PC-3 (cell line): ENCODE data around the gene ROR1.

Experiments used
- EZH2 ChIP-seq: fragments of 300-600 bp; sonication (generic); IDR thresholded peaks from one replicate; pipeline ENCODE4 v1.6.1; 2017; ENCODE audit warnings: antibody characterized with exemption, mild to moderate bottlenecking, low read length; ENCODE audit not compliant: unreplicated experiment
- EZH2phosphoT487 ChIP-seq: fragments of 300-600 bp; sonication (generic); IDR thresholded peaks from 2 replicates; pipeline ENCODE4 v1.6.1; 2018; ENCODE audit warnings: mild to moderate bottlenecking, antibody characterized with exemption, low read length, borderline replicate concordance
- TF ChIP-seq, protein P1 (sequence below): fragments of 300-600 bp; sonication (generic); conservative IDR thresholded peaks from 2 replicates; pipeline ENCODE4 v1.5.1; 2017; ENCODE audit warnings: antibody characterized with exemption, low read depth, mild to moderate bottlenecking, low read length

DNA sequence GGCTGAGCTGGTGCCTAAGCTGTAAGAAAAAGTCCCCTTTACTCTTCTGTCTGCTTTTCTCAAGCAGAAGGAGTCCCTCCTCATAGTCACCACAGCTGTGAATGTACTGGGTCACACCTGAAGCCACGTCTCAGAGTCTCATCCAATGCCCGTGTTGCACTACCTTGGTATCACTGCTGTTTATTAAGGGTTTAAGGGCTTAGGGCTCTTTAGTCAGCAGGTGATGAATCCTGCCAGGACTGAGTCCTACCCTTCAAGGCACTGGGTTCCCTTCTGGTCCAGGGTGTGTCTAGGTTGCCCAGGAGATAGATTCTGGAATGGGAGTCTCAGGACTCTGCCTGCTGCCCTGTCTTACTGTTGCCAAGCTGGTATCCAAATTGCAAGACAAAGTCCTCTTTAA lies 33.4 kb upstream of the ROR1 start:
- TF ChIP-seq EZH2phosphoT487 (no peak), EZH2 (no peak)
- TF ChIP-seq, protein P1, sequence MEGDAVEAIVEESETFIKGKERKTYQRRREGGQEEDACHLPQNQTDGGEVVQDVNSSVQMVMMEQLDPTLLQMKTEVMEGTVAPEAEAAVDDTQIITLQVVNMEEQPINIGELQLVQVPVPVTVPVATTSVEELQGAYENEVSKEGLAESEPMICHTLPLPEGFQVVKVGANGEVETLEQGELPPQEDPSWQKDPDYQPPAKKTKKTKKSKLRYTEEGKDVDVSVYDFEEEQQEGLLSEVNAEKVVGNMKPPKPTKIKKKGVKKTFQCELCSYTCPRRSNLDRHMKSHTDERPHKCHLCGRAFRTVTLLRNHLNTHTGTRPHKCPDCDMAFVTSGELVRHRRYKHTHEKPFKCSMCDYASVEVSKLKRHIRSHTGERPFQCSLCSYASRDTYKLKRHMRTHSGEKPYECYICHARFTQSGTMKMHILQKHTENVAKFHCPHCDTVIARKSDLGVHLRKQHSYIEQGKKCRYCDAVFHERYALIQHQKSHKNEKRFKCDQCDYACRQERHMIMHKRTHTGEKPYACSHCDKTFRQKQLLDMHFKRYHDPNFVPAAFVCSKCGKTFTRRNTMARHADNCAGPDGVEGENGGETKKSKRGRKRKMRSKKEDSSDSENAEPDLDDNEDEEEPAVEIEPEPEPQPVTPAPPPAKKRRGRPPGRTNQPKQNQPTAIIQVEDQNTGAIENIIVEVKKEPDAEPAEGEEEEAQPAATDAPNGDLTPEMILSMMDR = no peak
